RWPE2 (cell line): ENCODE measurements around the gene JPH3.

Experiments used
- ATAC-seq: fragments of 200-7000 bp; cut with Tn5 transposase; 3 replicates; pipeline ENCODE4 v1.9.1; 2021; ENCODE audit warnings: low read depth
- DNase-seq: peaks from one replicate; pipeline ENCODE4 v3.0.0-alpha.2; 2020; ENCODE audit warnings: low spot score
- H3K27ac ChIP-seq: fragments of 450-650 bp; 2 replicates; pipeline ENCODE4 v1.5.1; 2017; ENCODE audit warnings: mild to moderate bottlenecking; ENCODE audit not compliant: poor library complexity, severe bottlenecking
- H3K27me3 ChIP-seq: fragments of 250-450 bp; sonication (Bioruptor Pico); 2 replicates; pipeline ENCODE4 v1.5.1; 2021; ENCODE audit warnings: mild to moderate bottlenecking, moderate library complexity; ENCODE audit not compliant: insufficient read depth, poor library complexity, severe bottlenecking
- H3K36me3 ChIP-seq: fragments of 250-450 bp; sonication (Bioruptor Pico); 2 replicates; pipeline ENCODE4 v1.5.1; 2020; ENCODE audit warnings: low read depth, mild to moderate bottlenecking, moderate library complexity
- H3K4me1 ChIP-seq: fragments of 250-450 bp; sonication (Bioruptor Pico); 2 replicates; pipeline ENCODE4 v1.5.1; 2021; ENCODE audit warnings: mild to moderate bottlenecking, moderate library complexity; ENCODE audit not compliant: insufficient read depth, poor library complexity, severe bottlenecking
- H3K4me3 ChIP-seq: fragments of 250-450 bp; sonication (Bioruptor Pico); 2 replicates; pipeline ENCODE4 v1.5.1; 2021; ENCODE audit warnings: mild to moderate bottlenecking, moderate library complexity; ENCODE audit not compliant: severe bottlenecking
- H3K9me3 ChIP-seq: fragments of 250-450 bp; sonication (Bioruptor Pico); 2 replicates; pipeline ENCODE4 v1.5.1; 2021; ENCODE audit warnings: mild to moderate bottlenecking, moderate library complexity; ENCODE audit not compliant: severe bottlenecking
- CTCF ChIP-seq: fragments of 450-650 bp; IDR thresholded peaks from one replicate; pipeline ENCODE4 v1.5.1; 2017; ENCODE audit warnings: mild to moderate bottlenecking, moderate library complexity; ENCODE audit not compliant: poor library complexity, severe bottlenecking

The JPH3 gene

GRCh38 chr16:87564524-87564778 is 37.9 kb upstream of the JPH3 start:
- Histone ChIP-seq H3K4me3 (no peak overlapping the region), H3K27ac (no peak overlapping the region), H3K36me3 (no peaks in the 10 kb centered on the region), H3K27me3 (no peaks in the 10 kb centered on the region), H3K4me1 (no peaks in the 10 kb centered on the region), H3K9me3 (no peaks in the 10 kb centered on the region)
- ATAC-seq (no peak), DNase-seq (no peak)
- TF ChIP-seq CTCF = no peak

- Histone ChIP-seq H3K27ac (no peak overlapping the region), H3K27me3 (peaks cover 12% of the 10 kb centered on the region), H3K4me3 (no peak overlapping the region), H3K9me3 (no peaks in the 10 kb centered on the region), H3K36me3 (no peaks in the 10 kb centered on the region), H3K4me1 (no peaks in the 10 kb centered on the region)
- TF ChIP-seq CTCF = no peak
- DNase-seq = peak; percentile 38
- ATAC-seq = no peak
Observed at GRCh38 chr16:87569601-87570571, 32.4 kb upstream of the JPH3 start.

GRCh38 chr16:87570572-87570937 is 31.8 kb upstream of the JPH3 start:
- H3K27me3 ChIP-seq = peaks cover 12% of the 10 kb centered on the region
- H3K4me3 ChIP-seq = no peak overlapping the region
- ATAC-seq (no peak), DNase-seq (no peak)
- TF ChIP-seq CTCF = no peak
- no peaks in the 10 kb centered on the region for H3K4me1 ChIP-seq
- H3K9me3 ChIP-seq = no peaks in the 10 kb centered on the region
- H3K36me3 ChIP-seq = no peaks in the 10 kb centered on the region
- H3K27ac ChIP-seq = no peak overlapping the region

GRCh38 chr16:87570938-87571867 is 31.1 kb upstream of the JPH3 start:
- Histone ChIP-seq H3K36me3 (no peaks in the 10 kb centered on the region), H3K27me3 (peaks cover 12% of the 10 kb centered on the region), H3K9me3 (no peaks in the 10 kb centered on the region), H3K4me3 (no peak overlapping the region), H3K4me1 (no peaks in the 10 kb centered on the region), H3K27ac (no peak overlapping the region)
- ATAC-seq = peak; percentile 75
- peak; percentile 49 for DNase-seq
- TF ChIP-seq CTCF = peak; percentile 51
